Mesothelial cell of epicardium (in vitro differentiated cells): ENCODE measurements around the gene KIAA2012. TPM values are rescaled to one million over a fixed set of nuclear protein-coding genes. Genes with fewer than 3 reads are reported as not detected.

Experiments
- DNase-seq, 2 experiments: peaks; one replicate each; pipeline ENCODE4 v3.0.0; 2021; ENCODE audit warnings: low spot score in 2 of 2; ENCODE audit not compliant: unreplicated experiment in 2 of 2
- H3K27ac Mint-ChIP-seq: 2 replicates; pipeline ENCODE4 v1.8.0; 2021; ENCODE audit warnings: mixed read lengths
- H3K27me3 Mint-ChIP-seq: 2 replicates; pipeline ENCODE4 v1.8.0; 2021; ENCODE audit warnings: low read depth, mixed read lengths
- H3K36me3 Mint-ChIP-seq: 2 replicates; pipeline ENCODE4 v1.8.0; 2021; ENCODE audit warnings: mixed read lengths
- H3K4me1 Mint-ChIP-seq: 2 replicates; pipeline ENCODE4 v1.8.0; 2021; ENCODE audit warnings: mixed read lengths
- H3K4me3 Mint-ChIP-seq: 2 replicates; pipeline ENCODE4 v1.8.0; 2021; ENCODE audit warnings: mild to moderate bottlenecking, moderate library complexity, mixed read lengths
- H3K9me3 Mint-ChIP-seq: 2 replicates; pipeline ENCODE4 v1.8.0; 2021; ENCODE audit warnings: mixed read lengths
- total RNA-seq: library from RNA; stranded (reverse); gene quantifications from 3 replicates; pipeline ENCODE4 v1.2.1, GENCODE V29; 2021
- TF ChIP-seq, protein P1 (sequence below): fragments of 200-600 bp; sonication (generic); IDR thresholded peaks from one replicate; pipeline ENCODE4 v1.5.0; 2021; ENCODE audit warnings: antibody characterized with exemption; ENCODE audit not compliant: unreplicated experiment

The KIAA2012 gene
- total RNA-seq, 1 donor from 2014 or later = 0.45 TPM

DNA sequence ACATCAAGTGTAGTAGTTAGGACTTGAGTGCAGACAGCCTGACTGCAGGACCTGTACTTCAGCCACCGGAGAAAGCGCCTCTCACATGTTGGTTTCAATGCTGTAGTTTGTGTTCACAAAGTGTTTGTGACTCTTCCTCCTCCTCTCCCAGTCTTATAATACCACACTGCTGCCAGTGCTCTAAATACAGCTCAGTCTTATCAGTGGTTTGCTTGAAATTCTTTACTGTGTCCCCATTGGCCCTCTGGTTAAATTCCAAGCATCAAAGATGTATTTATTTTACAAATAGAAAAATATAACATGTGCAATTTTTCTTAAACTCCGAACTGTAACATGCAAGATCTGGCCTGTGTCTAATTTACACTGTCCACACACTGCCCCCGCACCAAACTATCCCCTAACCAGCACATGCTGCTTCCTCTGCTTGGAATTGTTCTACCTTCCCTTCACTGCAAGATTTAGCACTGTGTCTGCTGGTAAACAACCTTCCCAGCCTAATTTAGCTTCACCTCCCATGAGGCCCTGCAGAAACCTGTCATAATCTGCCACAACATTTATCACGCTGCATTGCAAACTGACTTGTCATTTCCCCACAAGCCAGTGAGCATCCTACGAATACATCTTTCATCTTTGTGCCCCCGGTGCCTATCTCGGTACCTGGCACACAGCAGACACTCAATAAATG is 88.2 kb downstream of the KIAA2012 start:
- TF ChIP-seq, protein P1, sequence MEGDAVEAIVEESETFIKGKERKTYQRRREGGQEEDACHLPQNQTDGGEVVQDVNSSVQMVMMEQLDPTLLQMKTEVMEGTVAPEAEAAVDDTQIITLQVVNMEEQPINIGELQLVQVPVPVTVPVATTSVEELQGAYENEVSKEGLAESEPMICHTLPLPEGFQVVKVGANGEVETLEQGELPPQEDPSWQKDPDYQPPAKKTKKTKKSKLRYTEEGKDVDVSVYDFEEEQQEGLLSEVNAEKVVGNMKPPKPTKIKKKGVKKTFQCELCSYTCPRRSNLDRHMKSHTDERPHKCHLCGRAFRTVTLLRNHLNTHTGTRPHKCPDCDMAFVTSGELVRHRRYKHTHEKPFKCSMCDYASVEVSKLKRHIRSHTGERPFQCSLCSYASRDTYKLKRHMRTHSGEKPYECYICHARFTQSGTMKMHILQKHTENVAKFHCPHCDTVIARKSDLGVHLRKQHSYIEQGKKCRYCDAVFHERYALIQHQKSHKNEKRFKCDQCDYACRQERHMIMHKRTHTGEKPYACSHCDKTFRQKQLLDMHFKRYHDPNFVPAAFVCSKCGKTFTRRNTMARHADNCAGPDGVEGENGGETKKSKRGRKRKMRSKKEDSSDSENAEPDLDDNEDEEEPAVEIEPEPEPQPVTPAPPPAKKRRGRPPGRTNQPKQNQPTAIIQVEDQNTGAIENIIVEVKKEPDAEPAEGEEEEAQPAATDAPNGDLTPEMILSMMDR = no peak
- Mint-ChIP-seq H3K9me3 (no peaks in the 10 kb centered on the region), H3K36me3 (no peaks in the 10 kb centered on the region), H3K27ac (peak overlapping the region; percentile 81), H3K27me3 (no peaks in the 10 kb centered on the region), H3K4me3 (no peak overlapping the region), H3K4me1 (peaks cover 40% of the 10 kb centered on the region)
- no peak for DNase-seq

DNA sequence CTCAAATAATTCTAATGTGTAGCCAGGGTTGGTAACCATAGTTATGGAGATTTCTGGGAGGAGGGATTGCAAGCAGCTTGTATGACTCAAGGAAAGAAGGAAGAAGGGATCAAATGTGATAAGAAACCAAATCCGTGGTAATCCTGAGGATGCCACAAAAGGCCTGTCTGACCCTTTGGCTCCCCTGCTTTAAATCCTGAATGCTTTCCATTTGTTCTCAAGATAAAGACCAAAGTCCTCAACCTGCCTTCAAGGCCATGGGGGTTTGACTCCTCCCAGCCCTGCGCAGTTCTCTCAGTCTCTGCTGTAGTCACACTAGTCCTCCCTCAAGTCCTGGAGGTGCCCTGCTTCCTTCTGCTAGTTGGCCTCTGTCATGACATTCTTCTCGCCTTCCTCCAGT is 91.4 kb downstream of the KIAA2012 start:
- H3K4me3 Mint-ChIP-seq = no peak overlapping the region
- H3K9me3 Mint-ChIP-seq = no peaks in the 10 kb centered on the region
- no peaks in the 10 kb centered on the region for H3K36me3 Mint-ChIP-seq
- H3K27ac Mint-ChIP-seq = peak overlapping the region; percentile 57
- no peaks in the 10 kb centered on the region for H3K27me3 Mint-ChIP-seq
- H3K4me1 Mint-ChIP-seq = peaks cover 44% of the 10 kb centered on the region
- DNase-seq = no peak
- TF ChIP-seq, protein P1 = no peak

DNA sequence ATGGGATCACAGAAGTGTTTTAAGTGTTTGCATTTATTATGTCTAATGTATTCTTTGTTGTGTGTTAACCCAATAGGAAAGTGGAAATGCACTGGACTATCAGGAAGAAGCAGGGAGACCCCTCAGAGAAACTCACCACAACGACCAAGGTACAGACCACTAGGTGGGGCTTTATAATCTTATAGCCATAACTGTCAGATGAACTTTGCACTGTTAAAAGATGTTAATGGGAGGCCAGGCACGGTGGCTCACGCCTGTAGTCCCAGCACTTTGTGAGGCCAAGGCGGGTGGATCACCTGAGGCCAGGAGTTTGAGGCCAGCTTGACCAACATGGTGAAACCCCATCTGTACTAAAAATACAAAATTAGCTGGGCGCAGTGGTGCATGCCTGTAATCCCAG is 92.2 kb downstream of the KIAA2012 start:
- Mint-ChIP-seq H3K27me3 (peaks cover 3% of the 10 kb centered on the region), H3K27ac (peak overlapping the region; percentile 57), H3K9me3 (no peaks in the 10 kb centered on the region), H3K4me1 (peaks cover 44% of the 10 kb centered on the region), H3K4me3 (no peak overlapping the region), H3K36me3 (no peaks in the 10 kb centered on the region)
- TF ChIP-seq, protein P1 = no peak
- no peak for DNase-seq

DNA sequence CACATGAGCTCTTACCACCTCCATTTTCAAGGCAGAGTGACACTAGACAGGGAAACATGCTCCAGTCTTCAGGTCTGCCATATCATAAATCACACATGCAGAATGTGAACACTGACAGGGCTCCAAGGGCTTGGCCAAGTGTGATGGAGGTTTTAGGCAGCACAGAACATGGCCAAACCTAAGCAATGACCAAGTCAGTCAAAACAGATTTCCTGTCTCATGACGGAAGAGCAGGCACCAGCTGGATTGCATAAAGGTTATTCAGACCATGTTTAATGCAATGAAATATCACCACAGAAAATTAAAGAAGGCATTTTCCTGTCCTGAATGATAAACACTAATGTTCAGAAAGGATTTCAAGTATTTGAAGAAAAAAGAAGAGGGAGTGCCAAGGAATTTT is 92.9 kb downstream of the KIAA2012 start:
- Mint-ChIP-seq H3K27ac (peak overlapping the region; percentile 64), H3K9me3 (no peaks in the 10 kb centered on the region), H3K4me1 (peaks cover 44% of the 10 kb centered on the region), H3K4me3 (no peak overlapping the region), H3K36me3 (no peaks in the 10 kb centered on the region), H3K27me3 (peaks cover 4% of the 10 kb centered on the region)
- DNase-seq = no peak
- TF ChIP-seq, protein P1 = no peak

DNA sequence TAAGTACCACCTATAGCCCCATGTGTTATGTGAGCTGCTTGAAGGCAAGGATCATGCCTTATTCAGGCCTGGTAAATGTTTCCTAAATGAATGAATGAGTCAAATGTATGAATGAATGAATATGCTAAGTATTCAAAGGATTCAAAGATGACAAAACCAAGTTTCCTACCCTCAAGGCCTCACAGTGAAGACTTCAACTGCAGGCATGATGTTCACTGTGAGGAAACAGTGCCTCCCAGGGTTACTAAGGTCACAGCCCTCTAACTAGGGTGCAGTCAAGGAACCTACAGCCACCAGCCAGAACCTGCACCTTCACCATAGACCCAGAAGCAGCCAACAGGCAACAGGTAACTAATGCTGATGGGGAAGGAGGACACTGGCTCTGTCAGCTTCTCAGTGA is 96.1 kb downstream of the KIAA2012 start:
- TF ChIP-seq, protein P1 = no peak
- Mint-ChIP-seq H3K4me3 (no peak overlapping the region), H3K27me3 (peaks cover 7% of the 10 kb centered on the region), H3K4me1 (peaks cover 36% of the 10 kb centered on the region), H3K27ac (no peak overlapping the region), H3K36me3 (no peaks in the 10 kb centered on the region), H3K9me3 (no peaks in the 10 kb centered on the region)
- no peak for DNase-seq
